CD8-positive, alpha-beta memory T cell (primary cell): ENCODE results near the gene OLFML3. TPM values are rescaled to one million over a fixed set of nuclear protein-coding genes. Genes with fewer than 3 reads are reported as not detected.

Source experiments
- CTCF ChIA-PET: fragments of 350-600 bp; sonication (Branson Sonifier 250); formaldehyde crosslinking; loops from one replicate; lab custom pipeline; 2021; ENCODE audit warnings: antibody characterized with exemption; lab: Charles Lee
- POLR2A ChIA-PET: fragments of 350-600 bp; sonication (Branson Sonifier 250); formaldehyde crosslinking; loops from one replicate; lab custom pipeline; 2021; ENCODE audit warnings: antibody characterized with exemption; lab: Charles Lee
- DNase-seq, 5 donors: peaks; one replicate each; pipeline versions ENCODE4 v3.0.0 to v3.0.0-alpha.2; 2020 to 2022; ENCODE audit warnings: mixed read lengths in 1 of 5
- H3K27ac ChIP-seq: one replicate; pipeline ENCODE4 v1.7.0; 2013; ENCODE audit warnings: low read depth, mild to moderate bottlenecking, low read length, moderate library complexity
- H3K27me3 ChIP-seq: 2 replicates; pipeline ENCODE4 v1.7.0; 2013; ENCODE audit warnings: low read length, mild to moderate bottlenecking; ENCODE audit not compliant: insufficient read depth, poor library complexity, severe bottlenecking
- H3K36me3 ChIP-seq: 2 replicates; pipeline ENCODE4 v1.7.0; 2013; ENCODE audit warnings: mild to moderate bottlenecking, low read length, moderate library complexity; ENCODE audit not compliant: insufficient read depth
- H3K4me1 ChIP-seq: 2 replicates; pipeline ENCODE4 v1.7.0; 2013; ENCODE audit warnings: mild to moderate bottlenecking, low read length, moderate library complexity; ENCODE audit not compliant: insufficient read depth
- H3K4me3 ChIP-seq: 2 replicates; pipeline ENCODE4 v1.7.0; 2013; ENCODE audit warnings: mild to moderate bottlenecking, low read length
- H3K9me3 ChIP-seq: 2 replicates; pipeline ENCODE4 v1.7.0; 2013; ENCODE audit warnings: mild to moderate bottlenecking, low read length
- H3K27ac Mint-ChIP-seq, 8 donors: one replicate each; pipeline ENCODE4 v1.8.0; 2020 to 2021; ENCODE audit warnings: mixed read lengths in 8 of 8, mild to moderate bottlenecking in 6 of 8, inconsistent platforms in 3 of 8, moderate library complexity in 3 of 8
- H3K27me3 Mint-ChIP-seq, 2 donors: one replicate each; pipeline ENCODE4 v1.8.0; 2020 to 2021; ENCODE audit warnings: mixed read lengths in 2 of 2, mild to moderate bottlenecking in 1 of 2, moderate library complexity in 1 of 2
- H3K36me3 Mint-ChIP-seq, 3 donors: one replicate each; pipeline ENCODE4 v1.8.0; 2020 to 2021; ENCODE audit warnings: mixed read lengths in 3 of 3, inconsistent platforms in 1 of 3, mild to moderate bottlenecking in 1 of 3
- H3K4me1 Mint-ChIP-seq, 3 donors: one replicate each; pipeline ENCODE4 v1.8.0; 2020 to 2021; ENCODE audit warnings: mixed read lengths in 3 of 3, inconsistent platforms in 1 of 3, mild to moderate bottlenecking in 1 of 3
- H3K4me3 Mint-ChIP-seq, 7 donors: one replicate each; pipeline ENCODE4 v1.8.0; 2020 to 2021; ENCODE audit warnings: mixed read lengths in 7 of 7, mild to moderate bottlenecking in 6 of 7, moderate library complexity in 4 of 7, inconsistent platforms in 2 of 7
- H3K9me3 Mint-ChIP-seq, 5 donors: one replicate each; pipeline ENCODE4 v1.8.0; 2020 to 2022; ENCODE audit warnings: mixed read lengths in 5 of 5, mild to moderate bottlenecking in 3 of 5, moderate library complexity in 2 of 5, inconsistent platforms in 1 of 5
- polyA plus RNA-seq: library from polyadenylated mRNA; unstranded; fragments of 300-500 nt; fragmentation: Illumina TruSeq; gene quantifications from one replicate; pipeline ENCODE4 v1.2.3, GENCODE V29; 2021
- total RNA-seq, 2 experiments: library from RNA; stranded (reverse); gene quantifications; one replicate each; pipeline ENCODE4 v1.2.3, GENCODE V29; 2021

Gene OLFML3
- total and polyA plus RNA-seq, 3 experiments from 2014 or later: 0.18 to 0.24 TPM; not detected in 1

GRCh38 chr1:113949007-113949406 lies 30.3 kb upstream of the OLFML3 start:
- DNase-seq: peak in 1 of 5 donors; percentile 46
- no peaks in the 10 kb centered on the region for H3K9me3 ChIP-seq
- peaks cover 3% of the 10 kb centered on the region for H3K36me3 ChIP-seq
- H3K27ac ChIP-seq: no peak overlapping the region
- ChIA-PET CTCF (interaction anchor here (0.9 to 6.1 kb wide), 8 partner anchors 9 to 114 kb away, joined by 3 to 74 read pairs (median 4); partner anchors contain the start of genes AP4B1, DCLRE1B and HIPK1), POLR2A (interaction anchor here (0.7 to 4.7 kb wide), 4 partner anchors 19 to 855 kb away, joined by 3 to 38 read pairs (median 5); partner anchors contain the start of gene HIPK1)
- H3K27me3 Mint-ChIP-seq: no peaks in the 10 kb centered on the region
- peak overlapping the region; percentile 48 to 96 (median 92) for H3K27ac Mint-ChIP-seq
- peaks cover 0 to 44% (median 11%) of the 10 kb centered on the region in 3 donors for H3K36me3 Mint-ChIP-seq
- H3K4me3 Mint-ChIP-seq: peak overlapping the region in 5 of 7 donors; percentile 15 to 78 (median 30)
- H3K27me3 ChIP-seq: no peaks in the 10 kb centered on the region
- H3K9me3 Mint-ChIP-seq: no peaks in the 10 kb centered on the region
- peaks cover 80% of the 10 kb centered on the region for H3K4me1 ChIP-seq
- H3K4me3 ChIP-seq: no peak overlapping the region
- H3K4me1 Mint-ChIP-seq: peaks cover 68 to 91% (median 88%) of the 10 kb centered on the region in 3 donors

- peaks cover 71% of the 10 kb centered on the region for H3K4me1 ChIP-seq
- no peak overlapping the region for H3K27ac ChIP-seq
- Mint-ChIP-seq H3K27me3 (no peaks in the 10 kb centered on the region), H3K36me3 (peaks cover 4 to 48% (median 8%) of the 10 kb centered on the region in 3 donors), H3K9me3 (no peaks in the 10 kb centered on the region), H3K27ac (peak overlapping the region in 5 of 8 donors; percentile 29 to 89 (median 54)), H3K4me3 (no peak overlapping the region), H3K4me1 (peaks cover 68 to 91% (median 89%) of the 10 kb centered on the region in 3 donors)
- no peaks in the 10 kb centered on the region for H3K9me3 ChIP-seq
- ChIA-PET CTCF (interaction anchor here (1.9 to 6.1 kb wide), 2 partner anchors 18 to 20 kb away, joined by 7 to 74 read pairs; partner anchors contain the start of gene HIPK1), POLR2A (no interaction called here)
- DNase-seq: no peak
- peaks cover 18% of the 10 kb centered on the region for H3K36me3 ChIP-seq
- H3K4me3 ChIP-seq: no peak overlapping the region
- no peaks in the 10 kb centered on the region for H3K27me3 ChIP-seq
Measured at GRCh38 chr1:113950908-113951307, 28.4 kb upstream of the OLFML3 start.

- Histone ChIP-seq H3K27ac (no peak overlapping the region), H3K36me3 (peaks cover 23% of the 10 kb centered on the region), H3K9me3 (no peaks in the 10 kb centered on the region), H3K27me3 (no peaks in the 10 kb centered on the region), H3K4me3 (no peak overlapping the region), H3K4me1 (peaks cover 63% of the 10 kb centered on the region)
- Mint-ChIP-seq H3K9me3 (no peaks in the 10 kb centered on the region), H3K27ac (peak overlapping the region in 6 of 8 donors; percentile 46 to 89 (median 57)), H3K4me3 (no peak overlapping the region), H3K4me1 (peaks cover 60 to 87% (median 81%) of the 10 kb centered on the region in 3 donors), H3K36me3 (peaks cover 4 to 51% (median 8%) of the 10 kb centered on the region in 3 donors), H3K27me3 (no peaks in the 10 kb centered on the region)
- POLR2A ChIA-PET: interaction anchor here (0.6 to 1.0 kb wide), 2 partner anchors 13 to 21 kb away, joined by 3 read pairs; no protein-coding TSS in a partner anchor
- CTCF ChIA-PET: interaction anchor here (0.6 to 1.9 kb wide), 2 partner anchors 21 to 560 kb away, joined by 3 to 7 read pairs; no protein-coding TSS in a partner anchor
- DNase-seq: no peak
Measured at GRCh38 chr1:113951719-113952118, 27.6 kb upstream of the OLFML3 start.

- no peaks in the 10 kb centered on the region for H3K27me3 Mint-ChIP-seq
- Histone ChIP-seq H3K27ac (no peak overlapping the region), H3K36me3 (peaks cover 59% of the 10 kb centered on the region), H3K9me3 (no peaks in the 10 kb centered on the region), H3K4me3 (no peak overlapping the region), H3K4me1 (peaks cover 7% of the 10 kb centered on the region), H3K27me3 (no peaks in the 10 kb centered on the region)
- ChIA-PET POLR2A (no interaction called here), CTCF (no interaction called here)
- no peak overlapping the region for H3K4me3 Mint-ChIP-seq
- H3K27ac Mint-ChIP-seq: peak overlapping the region in 1 of 8 donors; percentile 9
- no peak for DNase-seq
- peaks cover 4 to 91% (median 21%) of the 10 kb centered on the region in 3 donors for H3K36me3 Mint-ChIP-seq
- peaks cover 25 to 55% (median 47%) of the 10 kb centered on the region in 3 donors for H3K4me1 Mint-ChIP-seq
- no peaks in the 10 kb centered on the region for H3K9me3 Mint-ChIP-seq
Measured at GRCh38 chr1:113957984-113958383, 21.3 kb upstream of the OLFML3 start.

GRCh38 chr1:113958691-113959090 lies 20.6 kb upstream of the OLFML3 start:
- H3K4me1 Mint-ChIP-seq: peaks cover 29 to 57% (median 49%) of the 10 kb centered on the region in 3 donors
- Histone ChIP-seq H3K9me3 (no peaks in the 10 kb centered on the region), H3K27ac (no peak overlapping the region), H3K4me3 (no peak overlapping the region), H3K27me3 (no peaks in the 10 kb centered on the region), H3K36me3 (peaks cover 66% of the 10 kb centered on the region), H3K4me1 (peaks cover 7% of the 10 kb centered on the region)
- H3K4me3 Mint-ChIP-seq: no peak overlapping the region
- H3K27me3 Mint-ChIP-seq: no peaks in the 10 kb centered on the region
- ChIA-PET CTCF (no interaction called here), POLR2A (no interaction called here)
- H3K36me3 Mint-ChIP-seq: peaks cover 4 to 92% (median 22%) of the 10 kb centered on the region in 3 donors
- peak overlapping the region in 3 of 8 donors; percentile 48 to 64 (median 54) for H3K27ac Mint-ChIP-seq
- no peaks in the 10 kb centered on the region for H3K9me3 Mint-ChIP-seq
- no peak for DNase-seq

- Histone ChIP-seq H3K36me3 (peaks cover 68% of the 10 kb centered on the region), H3K4me3 (no peak overlapping the region), H3K27ac (no peak overlapping the region), H3K27me3 (no peaks in the 10 kb centered on the region), H3K9me3 (no peaks in the 10 kb centered on the region), H3K4me1 (no peaks in the 10 kb centered on the region)
- Mint-ChIP-seq H3K36me3 (peaks cover 21 to 94% (median 37%) of the 10 kb centered on the region in 3 donors), H3K9me3 (no peaks in the 10 kb centered on the region), H3K27ac (peak overlapping the region in 5 of 8 donors; percentile 0 to 83 (median 36)), H3K4me3 (no peak overlapping the region), H3K4me1 (peaks cover 16 to 31% (median 27%) of the 10 kb centered on the region in 3 donors), H3K27me3 (no peaks in the 10 kb centered on the region)
- CTCF ChIA-PET: interaction anchor here (0.7 to 2.8 kb wide), 7 partner anchors 10 to 128 kb away, joined by 3 to 19 read pairs (median 6); partner anchors contain the start of genes AP4B1, DCLRE1B and HIPK1
- POLR2A ChIA-PET: interaction anchor here (0.5 to 0.8 kb wide), 3 partner anchors 33 to 205 kb away, joined by 3 to 11 read pairs (median 4); no protein-coding TSS in a partner anchor
- DNase-seq: peak in 1 of 5 donors; percentile 31
Measured at GRCh38 chr1:113963281-113963906, 15.9 kb upstream of the OLFML3 start.

- peaks cover 36 to 93% (median 44%) of the 10 kb centered on the region in 3 donors for H3K36me3 Mint-ChIP-seq
- H3K4me3 ChIP-seq: no peak overlapping the region
- H3K27me3 Mint-ChIP-seq: no peaks in the 10 kb centered on the region
- peaks cover 77% of the 10 kb centered on the region for H3K36me3 ChIP-seq
- no peak overlapping the region for H3K4me3 Mint-ChIP-seq
- no peaks in the 10 kb centered on the region for H3K9me3 ChIP-seq
- H3K27ac Mint-ChIP-seq: peak overlapping the region in 4 of 8 donors; percentile 12 to 77 (median 44)
- H3K4me1 Mint-ChIP-seq: peaks cover 10 to 25% (median 10%) of the 10 kb centered on the region in 3 donors
- H3K4me1 ChIP-seq: no peaks in the 10 kb centered on the region
- ChIA-PET CTCF (no interaction called here), POLR2A (no interaction called here)
- H3K27me3 ChIP-seq: no peaks in the 10 kb centered on the region
- H3K9me3 Mint-ChIP-seq: no peaks in the 10 kb centered on the region
- H3K27ac ChIP-seq: no peak overlapping the region
- DNase-seq: no peak
Measured at GRCh38 chr1:113965703-113966412, 13.4 kb upstream of the OLFML3 start.
